GM23338 (cell line): ENCODE results near the gene ZNF219. TPM values are rescaled to one million over a fixed set of nuclear protein-coding genes. Genes with fewer than 3 reads are reported as not detected.

ENCODE experiments used
- ATAC-seq: fragments of 200-7000 bp; cut with Tn5 transposase; 3 replicates; pipeline ENCODE4 v1.9.1; 2020
- DNase-seq: peaks from one replicate; pipeline ENCODE4 v3.0.0-alpha.2; 2015; ENCODE audit warnings: low spot score
- H2AFZ ChIP-seq: fragments of 200-600 bp; sonication (generic); 2 replicates; pipeline ENCODE4 v1.8.0; 2016; ENCODE audit warnings: antibody characterized with exemption, mild to moderate bottlenecking, moderate library complexity
- H3F3A ChIP-seq: fragments of 200-600 bp; sonication (generic); replicated peaks from 2 replicates; pipeline ENCODE4 v1.8.0; 2017; ENCODE audit warnings: antibody characterized with exemption, mixed run types, low read depth
- H3K27ac ChIP-seq: fragments of 200-600 bp; sonication (generic); 2 replicates; pipeline ENCODE4 v1.6.1; 2016; ENCODE audit warnings: low read depth
- H3K27me3 ChIP-seq: fragments of 200-600 bp; sonication (generic); 2 replicates; pipeline ENCODE4 v1.8.0; 2016; ENCODE audit warnings: mild to moderate bottlenecking, mixed run types, moderate library complexity; ENCODE audit not compliant: insufficient read depth
- H3K36me3 ChIP-seq: fragments of 200-600 bp; sonication (generic); 2 replicates; pipeline ENCODE4 v1.8.0; 2016; ENCODE audit warnings: mild to moderate bottlenecking; ENCODE audit not compliant: insufficient read depth
- H3K4me1 ChIP-seq: fragments of 200-600 bp; sonication (generic); 2 replicates; pipeline ENCODE4 v1.8.0; 2016; ENCODE audit warnings: mild to moderate bottlenecking, moderate library complexity; ENCODE audit not compliant: insufficient read depth
- H3K4me2 ChIP-seq: fragments of 200-600 bp; sonication (generic); 2 replicates; pipeline ENCODE4 v1.7.1; 2017; ENCODE audit warnings: mixed run types
- H3K4me3 ChIP-seq: fragments of 200-600 bp; sonication (generic); 2 replicates; pipeline ENCODE4 v1.6.1; 2016; ENCODE audit warnings: mixed run types
- H3K79me2 ChIP-seq: fragments of 200-600 bp; sonication (generic); replicated peaks from 2 replicates; pipeline ENCODE4 v1.8.0; 2017; ENCODE audit warnings: mild to moderate bottlenecking; ENCODE audit not compliant: insufficient read depth
- H3K9me2 ChIP-seq: fragments of 200-600 bp; sonication (generic); 2 replicates; pipeline ENCODE4 v1.8.0; 2017; ENCODE audit not compliant: insufficient read depth
- H4K20me1 ChIP-seq: fragments of 200-600 bp; sonication (generic); replicated peaks from 2 replicates; pipeline ENCODE4 v1.8.0; 2017; ENCODE audit warnings: mild to moderate bottlenecking; ENCODE audit not compliant: insufficient read depth
- H3K27ac Mint-ChIP-seq: 2 replicates; pipeline ENCODE4 v1.8.0; 2020; ENCODE audit warnings: inconsistent platforms, mild to moderate bottlenecking, moderate library complexity, mixed read lengths
- H3K27me3 Mint-ChIP-seq: 3 replicates; pipeline ENCODE4 v1.8.0; 2022; ENCODE audit warnings: low read depth, mild to moderate bottlenecking, moderate library complexity, mixed read lengths, inconsistent platforms; ENCODE audit not compliant: insufficient read depth, poor library complexity
- H3K36me3 Mint-ChIP-seq: 3 replicates; pipeline ENCODE4 v1.8.0; 2021; ENCODE audit warnings: low read depth, mild to moderate bottlenecking, inconsistent platforms, moderate library complexity, mixed read lengths
- H3K4me1 Mint-ChIP-seq: 3 replicates; pipeline ENCODE4 v1.8.0; 2020; ENCODE audit warnings: mild to moderate bottlenecking, inconsistent platforms, mixed read lengths
- H3K4me3 Mint-ChIP-seq: 3 replicates; pipeline ENCODE4 v1.8.0; 2021; ENCODE audit warnings: moderate library complexity, mild to moderate bottlenecking, inconsistent platforms, mixed read lengths
- H3K9me3 Mint-ChIP-seq: 3 replicates; pipeline ENCODE4 v1.8.0; 2020; ENCODE audit warnings: moderate library complexity, mild to moderate bottlenecking, inconsistent platforms, mixed read lengths
- CREB1 ChIP-seq: fragments of 250-450 bp; sonication (Bioruptor Pico); IDR thresholded peaks from 2 replicates; pipeline ENCODE4 v1.5.0; 2020; ENCODE audit warnings: low read depth, mild to moderate bottlenecking, moderate library complexity
- EZH2phosphoT487 ChIP-seq: fragments of 200-600 bp; sonication (generic); IDR thresholded peaks from one replicate; pipeline ENCODE4 v1.8.1; 2018; ENCODE audit warnings: antibody characterized with exemption; ENCODE audit not compliant: unreplicated experiment
- NANOG ChIP-seq: IDR thresholded peaks from 2 replicates; pipeline ENCODE4 v1.6.1; 2016; ENCODE audit warnings: antibody characterized with exemption, borderline replicate concordance
- ZNF331 ChIP-seq: fragments of 250-450 bp; sonication (Bioruptor Pico); IDR thresholded peaks from 2 replicates; pipeline ENCODE4 v1.5.0; 2020; ENCODE audit warnings: low read depth, mild to moderate bottlenecking, moderate library complexity
- polyA plus RNA-seq: library from polyadenylated mRNA; unstranded; fragments of >200 nt; fragmentation: Nextera tagmentation; extraction: Ambion mirVana; gene quantifications from 2 replicates; pipeline ENCODE4 v1.2.1, GENCODE V29; 2016
- total RNA-seq: library from RNA; depleted of rRNA; stranded (reverse); fragments of >200 nt; shearing (Covaris generic); gene quantifications from 2 replicates; pipeline ENCODE4 v1.2.3, GENCODE V29; 2014
- TF ChIP-seq, protein P1 (sequence below): IDR thresholded peaks from 2 replicates; pipeline ENCODE4 v1.6.1; 2016; ENCODE audit warnings: antibody characterized with exemption
- TF ChIP-seq, protein P2 (sequence below): IDR thresholded peaks from one replicate; pipeline ENCODE4 v1.6.1; 2018; ENCODE audit warnings: antibody characterized with exemption; ENCODE audit not compliant: unreplicated experiment

ZNF219 gene
- total and polyA plus RNA-seq, 2 experiments from 2014 or later = 37.7 to 153 TPM

DNA sequence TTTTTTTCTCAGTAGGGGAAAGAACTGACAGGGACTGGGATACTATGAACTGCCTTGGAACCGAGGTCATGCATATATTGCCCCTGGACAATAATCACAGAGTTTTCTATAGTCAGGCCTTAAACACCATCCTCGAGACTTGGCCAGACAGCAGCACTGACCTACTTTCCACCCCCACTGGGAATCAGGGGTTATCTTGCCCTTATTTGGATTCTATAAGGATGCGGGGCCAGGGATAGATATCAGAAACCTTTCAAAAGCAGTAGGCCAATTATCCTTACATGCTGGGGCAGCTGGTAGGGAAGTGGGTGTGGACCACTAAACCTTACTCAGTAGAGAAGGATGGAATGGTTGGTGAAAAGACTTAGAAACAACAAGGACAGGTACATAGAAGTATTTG, 2.0 kb downstream of the ZNF219 start:
- no peak for DNase-seq
- TF ChIP-seq ZNF331 (CRISPR knock-in tag) (no peak), CREB1 (CRISPR knock-in tag) (no peak), EZH2phosphoT487 (no peak)
- TF ChIP-seq, protein P1, sequence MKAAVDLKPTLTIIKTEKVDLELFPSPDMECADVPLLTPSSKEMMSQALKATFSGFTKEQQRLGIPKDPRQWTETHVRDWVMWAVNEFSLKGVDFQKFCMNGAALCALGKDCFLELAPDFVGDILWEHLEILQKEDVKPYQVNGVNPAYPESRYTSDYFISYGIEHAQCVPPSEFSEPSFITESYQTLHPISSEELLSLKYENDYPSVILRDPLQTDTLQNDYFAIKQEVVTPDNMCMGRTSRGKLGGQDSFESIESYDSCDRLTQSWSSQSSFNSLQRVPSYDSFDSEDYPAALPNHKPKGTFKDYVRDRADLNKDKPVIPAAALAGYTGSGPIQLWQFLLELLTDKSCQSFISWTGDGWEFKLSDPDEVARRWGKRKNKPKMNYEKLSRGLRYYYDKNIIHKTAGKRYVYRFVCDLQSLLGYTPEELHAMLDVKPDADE = no peak
- Mint-ChIP-seq H3K9me3 (peaks cover 8% of the 10 kb centered on the region; the same call in 2 of the 3 replicates), H3K4me1 (peaks cover 71% of the 10 kb centered on the region), H3K27me3 (peaks cover 30% of the 10 kb centered on the region), H3K4me3 (peak overlapping the region; percentile 92), H3K27ac (peak overlapping the region; percentile 30; the same call in 1 of the 2 replicates), H3K36me3 (peaks cover 23% of the 10 kb centered on the region)
- peaks cover 29% of the 10 kb centered on the region for H3F3A ChIP-seq
- peak overlapping the region; percentile 84 for H3K4me3 ChIP-seq
- no peak overlapping the region for H3K27ac ChIP-seq
- peaks cover 8% of the 10 kb centered on the region for H3K36me3 ChIP-seq
- H4K20me1 ChIP-seq = peaks cover 7% of the 10 kb centered on the region
- H3K4me1 ChIP-seq = peaks cover 48% of the 10 kb centered on the region
- no peak for ATAC-seq
- no peak overlapping the region for H2AFZ ChIP-seq
- peaks cover 47% of the 10 kb centered on the region for H3K79me2 ChIP-seq
- no peaks in the 10 kb centered on the region for H3K27me3 ChIP-seq
- H3K9me2 ChIP-seq = no peaks in the 10 kb centered on the region
- peak overlapping the region; percentile 98 for H3K4me2 ChIP-seq

DNA sequence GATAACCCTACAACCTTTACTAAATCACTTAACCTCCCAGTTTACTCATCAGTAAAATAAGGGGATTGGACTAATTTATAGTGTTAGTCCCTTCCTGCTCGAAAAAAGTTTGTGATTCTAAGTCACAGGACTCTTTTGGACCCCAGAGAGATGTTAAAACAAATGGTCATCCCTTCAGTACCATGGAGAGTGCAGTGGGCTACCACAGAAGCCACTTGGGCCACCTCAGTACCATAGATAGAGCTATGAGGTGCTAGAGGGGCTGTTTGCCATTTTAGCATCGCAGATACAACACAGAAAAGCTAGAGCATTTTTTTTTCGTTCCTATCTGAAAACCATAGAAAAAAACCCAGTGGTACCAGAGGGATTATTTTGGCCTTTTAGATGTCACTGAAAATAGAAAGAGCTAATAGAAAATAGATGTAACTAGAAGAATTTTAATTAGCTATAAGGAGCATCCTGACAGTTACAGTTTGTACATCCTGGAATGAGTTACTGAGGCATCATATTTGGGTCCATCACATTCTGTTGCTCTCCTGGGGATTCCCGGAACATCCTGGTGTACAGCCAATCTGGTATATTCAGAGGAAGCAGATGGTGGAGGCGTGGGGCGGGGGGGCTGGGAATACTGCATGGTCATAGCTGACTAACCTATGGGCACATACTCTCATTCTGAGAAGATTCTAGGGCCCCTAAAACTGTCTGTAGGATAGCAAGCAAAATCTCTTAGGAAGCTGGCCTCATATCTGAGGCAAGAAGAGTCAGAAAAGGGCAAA, 2.8 kb downstream of the ZNF219 start:
- Mint-ChIP-seq H3K27me3 (peaks cover 34% of the 10 kb centered on the region), H3K4me3 (peak overlapping the region; percentile 92), H3K36me3 (peaks cover 29% of the 10 kb centered on the region), H3K27ac (peak overlapping the region; percentile 30; the same call in 1 of the 2 replicates), H3K9me3 (peaks cover 8% of the 10 kb centered on the region; the same call in 2 of the 3 replicates), H3K4me1 (peaks cover 70% of the 10 kb centered on the region)
- Histone ChIP-seq H2AFZ (no peak overlapping the region), H4K20me1 (peaks cover 11% of the 10 kb centered on the region), H3K27me3 (no peaks in the 10 kb centered on the region), H3K4me2 (peak overlapping the region; percentile 98), H3K36me3 (peaks cover 10% of the 10 kb centered on the region), H3K9me2 (no peaks in the 10 kb centered on the region), H3K4me3 (peak overlapping the region; percentile 46; the same call in 1 of the 2 replicates), H3K27ac (peak overlapping the region; percentile 91; the same call in 1 of the 2 replicates), H3F3A (peaks cover 33% of the 10 kb centered on the region), H3K79me2 (peaks cover 47% of the 10 kb centered on the region), H3K4me1 (peaks cover 48% of the 10 kb centered on the region)
- ATAC-seq (no peak), DNase-seq (peak; percentile 70)
- TF ChIP-seq NANOG = no peak
- TF ChIP-seq, protein P2, sequence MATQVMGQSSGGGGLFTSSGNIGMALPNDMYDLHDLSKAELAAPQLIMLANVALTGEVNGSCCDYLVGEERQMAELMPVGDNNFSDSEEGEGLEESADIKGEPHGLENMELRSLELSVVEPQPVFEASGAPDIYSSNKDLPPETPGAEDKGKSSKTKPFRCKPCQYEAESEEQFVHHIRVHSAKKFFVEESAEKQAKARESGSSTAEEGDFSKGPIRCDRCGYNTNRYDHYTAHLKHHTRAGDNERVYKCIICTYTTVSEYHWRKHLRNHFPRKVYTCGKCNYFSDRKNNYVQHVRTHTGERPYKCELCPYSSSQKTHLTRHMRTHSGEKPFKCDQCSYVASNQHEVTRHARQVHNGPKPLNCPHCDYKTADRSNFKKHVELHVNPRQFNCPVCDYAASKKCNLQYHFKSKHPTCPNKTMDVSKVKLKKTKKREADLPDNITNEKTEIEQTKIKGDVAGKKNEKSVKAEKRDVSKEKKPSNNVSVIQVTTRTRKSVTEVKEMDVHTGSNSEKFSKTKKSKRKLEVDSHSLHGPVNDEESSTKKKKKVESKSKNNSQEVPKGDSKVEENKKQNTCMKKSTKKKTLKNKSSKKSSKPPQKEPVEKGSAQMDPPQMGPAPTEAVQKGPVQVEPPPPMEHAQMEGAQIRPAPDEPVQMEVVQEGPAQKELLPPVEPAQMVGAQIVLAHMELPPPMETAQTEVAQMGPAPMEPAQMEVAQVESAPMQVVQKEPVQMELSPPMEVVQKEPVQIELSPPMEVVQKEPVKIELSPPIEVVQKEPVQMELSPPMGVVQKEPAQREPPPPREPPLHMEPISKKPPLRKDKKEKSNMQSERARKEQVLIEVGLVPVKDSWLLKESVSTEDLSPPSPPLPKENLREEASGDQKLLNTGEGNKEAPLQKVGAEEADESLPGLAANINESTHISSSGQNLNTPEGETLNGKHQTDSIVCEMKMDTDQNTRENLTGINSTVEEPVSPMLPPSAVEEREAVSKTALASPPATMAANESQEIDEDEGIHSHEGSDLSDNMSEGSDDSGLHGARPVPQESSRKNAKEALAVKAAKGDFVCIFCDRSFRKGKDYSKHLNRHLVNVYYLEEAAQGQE = peak; percentile 89
